ENCODE data around the gene RASGRF2. TPM values are rescaled to one million over a fixed set of nuclear protein-coding genes. Genes with fewer than 3 reads are reported as not detected.

The RASGRF2 gene
- polyA plus RNA-seq, 1 donor from 2014 or later = 0.42 TPM

DNA sequence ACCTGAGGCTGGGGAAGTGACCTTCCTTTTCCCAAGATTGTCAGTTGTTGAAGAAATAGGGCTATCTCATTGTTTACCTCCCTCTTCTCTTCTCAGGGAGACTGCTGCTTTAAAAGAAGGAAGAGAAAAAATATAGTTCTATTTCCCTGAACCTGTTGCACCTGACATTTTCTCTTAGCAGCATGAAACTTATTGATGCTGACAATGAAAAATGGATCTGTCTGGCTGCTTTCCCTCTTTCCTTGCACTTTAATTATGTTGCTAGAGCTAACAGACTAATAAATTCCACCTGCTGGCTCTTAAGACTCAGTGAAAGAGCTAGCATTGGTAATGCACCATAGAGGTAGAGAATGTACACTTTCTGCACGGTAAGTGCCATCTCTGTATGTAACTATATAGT is 266.8 kb downstream of the RASGRF2 start:
- no peaks in the 10 kb centered on the region for H3K9me2 ChIP-seq (ENCODE audit: insufficient read depth, low read length)
- H3K4me2 ChIP-seq (ENCODE audit: low read length) = no peak overlapping the region
- H3K9ac ChIP-seq (ENCODE audit: low read length) = no peak overlapping the region
- TF ChIP-seq RAD21 (conservative IDR thresholded peaks at IDR 0.05) (no peak), EZH2 (IDR thresholded peaks at IDR 0.05; ENCODE audit: borderline replicate concordance, insufficient read depth, low read length, poor library complexity, severe bottlenecking) (no peak), SMC3 (conservative IDR thresholded peaks at IDR 0.05; ENCODE audit: poor library complexity) (no peak), TAF1 (IDR thresholded peaks at IDR 0.05; ENCODE audit: low read depth) (no peak), REST (IDR thresholded peaks at IDR 0.05; ENCODE audit: borderline replicate concordance) (no peak), EP300 (conservative IDR thresholded peaks at IDR 0.05; ENCODE audit: poor library complexity, severe bottlenecking) (no peak), MXI1 (conservative IDR thresholded peaks at IDR 0.05; ENCODE audit: poor library complexity, severe bottlenecking) (no peak), POLR2AphosphoS5 (IDR thresholded peaks at IDR 0.05) (no peak)
- TF ChIP-seq, protein P1, sequence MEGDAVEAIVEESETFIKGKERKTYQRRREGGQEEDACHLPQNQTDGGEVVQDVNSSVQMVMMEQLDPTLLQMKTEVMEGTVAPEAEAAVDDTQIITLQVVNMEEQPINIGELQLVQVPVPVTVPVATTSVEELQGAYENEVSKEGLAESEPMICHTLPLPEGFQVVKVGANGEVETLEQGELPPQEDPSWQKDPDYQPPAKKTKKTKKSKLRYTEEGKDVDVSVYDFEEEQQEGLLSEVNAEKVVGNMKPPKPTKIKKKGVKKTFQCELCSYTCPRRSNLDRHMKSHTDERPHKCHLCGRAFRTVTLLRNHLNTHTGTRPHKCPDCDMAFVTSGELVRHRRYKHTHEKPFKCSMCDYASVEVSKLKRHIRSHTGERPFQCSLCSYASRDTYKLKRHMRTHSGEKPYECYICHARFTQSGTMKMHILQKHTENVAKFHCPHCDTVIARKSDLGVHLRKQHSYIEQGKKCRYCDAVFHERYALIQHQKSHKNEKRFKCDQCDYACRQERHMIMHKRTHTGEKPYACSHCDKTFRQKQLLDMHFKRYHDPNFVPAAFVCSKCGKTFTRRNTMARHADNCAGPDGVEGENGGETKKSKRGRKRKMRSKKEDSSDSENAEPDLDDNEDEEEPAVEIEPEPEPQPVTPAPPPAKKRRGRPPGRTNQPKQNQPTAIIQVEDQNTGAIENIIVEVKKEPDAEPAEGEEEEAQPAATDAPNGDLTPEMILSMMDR (IDR thresholded peaks at IDR 0.05; ENCODE audit: poor library complexity, severe bottlenecking) = no peak
- no peak overlapping the region for H3K27ac ChIP-seq (ENCODE audit: low read length)
- H4K20me1 ChIP-seq (ENCODE audit: insufficient read depth) = no peaks in the 10 kb centered on the region
- H3K9me3 ChIP-seq (ENCODE audit: low read length) = no peaks in the 10 kb centered on the region
- no peaks in the 10 kb centered on the region for H3K79me2 ChIP-seq (replicated peaks; ENCODE audit: insufficient read depth, low read length)
- no peaks in the 10 kb centered on the region for H3K27me3 ChIP-seq (ENCODE audit: insufficient read depth, low read depth, low read length)
- H3K4me3 ChIP-seq (ENCODE audit: low read length) = no peak overlapping the region
- no peaks in the 10 kb centered on the region for H3F3A ChIP-seq (ENCODE audit: insufficient read depth, low read length, poor library complexity, severe bottlenecking)
- H3K36me3 ChIP-seq (ENCODE audit: insufficient read depth, low read length) = no peaks in the 10 kb centered on the region
- no peak overlapping the region for H2AFZ ChIP-seq (ENCODE audit: low read depth, low read length)

- no peak overlapping the region for H3K27ac ChIP-seq (ENCODE audit: low read length)
- H3K4me3 ChIP-seq (ENCODE audit: low read length) = no peak overlapping the region
- no peaks in the 10 kb centered on the region for H3K27me3 ChIP-seq (ENCODE audit: insufficient read depth, low read depth, low read length)
- no peaks in the 10 kb centered on the region for H3F3A ChIP-seq (ENCODE audit: insufficient read depth, low read length, poor library complexity, severe bottlenecking)
- no peaks in the 10 kb centered on the region for H3K9me3 ChIP-seq (ENCODE audit: low read length)
- no peaks in the 10 kb centered on the region for H3K79me2 ChIP-seq (replicated peaks; ENCODE audit: insufficient read depth, low read length)
- H3K36me3 ChIP-seq (ENCODE audit: insufficient read depth, low read length) = no peaks in the 10 kb centered on the region
- H3K9me2 ChIP-seq (ENCODE audit: insufficient read depth, low read length) = no peaks in the 10 kb centered on the region
- H3K9ac ChIP-seq (ENCODE audit: low read length) = no peak overlapping the region
- no peak for TF ChIP-seq EP300 (conservative IDR thresholded peaks at IDR 0.05; ENCODE audit: poor library complexity, severe bottlenecking)
- no peak for TF ChIP-seq REST (IDR thresholded peaks at IDR 0.05; ENCODE audit: borderline replicate concordance)
- no peak for TF ChIP-seq MXI1 (conservative IDR thresholded peaks at IDR 0.05; ENCODE audit: poor library complexity, severe bottlenecking)
- no peak for TF ChIP-seq SMC3 (conservative IDR thresholded peaks at IDR 0.05; ENCODE audit: poor library complexity)
- no peak for TF ChIP-seq EZH2 (IDR thresholded peaks at IDR 0.05; ENCODE audit: borderline replicate concordance, insufficient read depth, low read length, poor library complexity, severe bottlenecking)
- no peak for TF ChIP-seq TAF1 (IDR thresholded peaks at IDR 0.05; ENCODE audit: low read depth)
- no peak for TF ChIP-seq RAD21 (conservative IDR thresholded peaks at IDR 0.05)
- TF ChIP-seq, protein P1 (IDR thresholded peaks at IDR 0.05; ENCODE audit: poor library complexity, severe bottlenecking) = no peak
- TF ChIP-seq POLR2AphosphoS5 (IDR thresholded peaks at IDR 0.05) = no peak
- H4K20me1 ChIP-seq (ENCODE audit: insufficient read depth) = no peaks in the 10 kb centered on the region
- no peak overlapping the region for H3K4me2 ChIP-seq (ENCODE audit: low read length)
- H2AFZ ChIP-seq (ENCODE audit: low read depth, low read length) = no peak overlapping the region
Observed at GRCh38 chr5:81228084-81228483, 267.9 kb downstream of the RASGRF2 start.
